ENCODE measurements around the gene SRSF11. TPM values are rescaled to one million over a fixed set of nuclear protein-coding genes. Genes with fewer than 3 reads are reported as not detected.

SRSF11 gene
- total RNA-seq, 2 experiments from 2014 or later = 165 to 245 TPM

- intact Hi-C loops (cut with micrococcal nuclease; ENCODE audit: unreplicated experiment) = loop anchor here (10.0 kb wide), 1 partner anchor 217 kb away; no protein-coding TSS in a partner anchor
- H4K20me1 ChIP-seq (ENCODE audit: insufficient read depth, low read length) = no peaks in the 10 kb centered on the region
These were observed 56.7 kb downstream of the SRSF11 start for GRCh38 chr1:70277875-70278274.

GRCh38 chr1:70278710-70279109 lies 57.5 kb downstream of the SRSF11 start:
- H4K20me1 ChIP-seq (ENCODE audit: insufficient read depth, low read length) = no peaks in the 10 kb centered on the region
- H3K27ac ChIP-seq (ENCODE audit: low read depth, low read length, poor library complexity, severe bottlenecking) = no peak overlapping the region
- H3K9me2 ChIP-seq (ENCODE audit: insufficient read depth, low read length) = no peaks in the 10 kb centered on the region
- no peak overlapping the region for H3K4me2 ChIP-seq (ENCODE audit: low read length)
- TF ChIP-seq EZH2phosphoT487 (IDR thresholded peaks at IDR 0.05; ENCODE audit: borderline replicate concordance, low read depth, low read length) (no peak), CTCF (conservative IDR thresholded peaks at IDR 0.05; ENCODE audit: low read length) (no peak)
- ChIA-PET CTCF (ENCODE audit: unreplicated experiment) (no interaction called here), POLR2A (interaction anchor here (0.7 kb wide), 1 partner anchor 85 kb away, joined by 3 read pairs; no protein-coding TSS in a partner anchor)
- H3K9me3 ChIP-seq (ENCODE audit: low read length) = no peaks in the 10 kb centered on the region
- H3K4me1 ChIP-seq (ENCODE audit: insufficient read depth, low read length, poor library complexity, severe bottlenecking) = peaks cover 11% of the 10 kb centered on the region
- no peak for DNase-seq (ENCODE audit: low spot score)
- H3K4me3 ChIP-seq (ENCODE audit: low read depth, low read length, poor library complexity, severe bottlenecking) = no peak overlapping the region
- BruUV-seq (replicated peaks) = no TSS peak
- H2AFZ ChIP-seq (ENCODE audit: low read length) = no peak overlapping the region
- intact Hi-C loops (cut with micrococcal nuclease; ENCODE audit: unreplicated experiment) = loop anchor here (10.0 kb wide), 1 partner anchor 216 kb away; no protein-coding TSS in a partner anchor
- no peaks in the 10 kb centered on the region for H3K79me2 ChIP-seq (ENCODE audit: insufficient read depth, low read depth, low read length)
- H3K36me3 ChIP-seq (ENCODE audit: insufficient read depth, low read length) = peaks cover 35% of the 10 kb centered on the region

More at GRCh38 chr1:70277875-70278274, 56.7 kb downstream of the SRSF11 start:
- H3K27ac ChIP-seq (ENCODE audit: low read depth, low read length, poor library complexity, severe bottlenecking) = no peak overlapping the region
- H2AFZ ChIP-seq (ENCODE audit: low read length) = no peak overlapping the region
- no peak overlapping the region for H3K4me3 ChIP-seq (ENCODE audit: low read depth, low read length, poor library complexity, severe bottlenecking)
- peaks cover 11% of the 10 kb centered on the region for H3K4me1 ChIP-seq (ENCODE audit: insufficient read depth, low read length, poor library complexity, severe bottlenecking)
- CTCF ChIA-PET (ENCODE audit: unreplicated experiment) = no interaction called here
- H3K4me2 ChIP-seq (ENCODE audit: low read length) = no peak overlapping the region
- H3K36me3 ChIP-seq (ENCODE audit: insufficient read depth, low read length) = peaks cover 38% of the 10 kb centered on the region
- peak; percentile 25 for DNase-seq (ENCODE audit: low spot score)
- POLR2A ChIA-PET = no interaction called here
- no TSS peak for BruUV-seq (replicated peaks)
- H3K79me2 ChIP-seq (ENCODE audit: insufficient read depth, low read depth, low read length) = no peaks in the 10 kb centered on the region
- H3K9me3 ChIP-seq (ENCODE audit: low read length) = no peaks in the 10 kb centered on the region
- TF ChIP-seq CTCF (conservative IDR thresholded peaks at IDR 0.05; ENCODE audit: low read length) = no peak
- no peak for TF ChIP-seq EZH2phosphoT487 (IDR thresholded peaks at IDR 0.05; ENCODE audit: borderline replicate concordance, low read depth, low read length)
- H3K9me2 ChIP-seq (ENCODE audit: insufficient read depth, low read length) = no peaks in the 10 kb centered on the region

DNA sequence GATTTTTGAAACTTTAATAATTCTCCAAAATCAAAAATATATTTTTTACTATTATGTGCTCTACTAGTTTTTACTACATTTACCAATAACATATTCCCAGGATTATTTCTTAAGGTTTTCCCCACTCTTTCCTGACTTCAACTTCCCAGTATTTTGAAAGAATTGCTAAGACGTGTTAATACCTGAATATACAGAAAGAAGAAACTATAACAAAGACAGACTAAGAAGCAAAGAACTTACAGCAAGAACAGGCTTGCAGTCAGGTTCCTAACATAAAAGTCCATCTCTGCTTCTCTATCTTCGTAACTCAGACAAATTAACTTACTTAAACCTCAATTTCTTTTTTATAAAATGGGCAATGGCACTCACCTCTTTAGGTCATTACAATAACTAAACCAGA lies 63.2 kb downstream of the SRSF11 start:
- BruUV-seq (replicated peaks) = no TSS peak
- Histone ChIP-seq H3K36me3 (ENCODE audit: insufficient read depth, low read length) (peaks cover 29% of the 10 kb centered on the region), H3K79me2 (ENCODE audit: insufficient read depth, low read depth, low read length) (0 out of 2 replicates have a peak, but pooled peaks cover 5% of the 10 kb centered on the region), H4K20me1 (ENCODE audit: insufficient read depth, low read length) (no peaks in the 10 kb centered on the region), H3K9me2 (ENCODE audit: insufficient read depth, low read length) (no peaks in the 10 kb centered on the region), H3K27ac (ENCODE audit: low read depth, low read length, poor library complexity, severe bottlenecking) (no peak overlapping the region), H3K9me3 (ENCODE audit: low read length) (no peaks in the 10 kb centered on the region), H3K4me2 (ENCODE audit: low read length) (no peak overlapping the region), H3K4me3 (ENCODE audit: low read depth, low read length, poor library complexity, severe bottlenecking) (no peak overlapping the region), H2AFZ (ENCODE audit: low read length) (no peak overlapping the region), H3K4me1 (ENCODE audit: insufficient read depth, low read length, poor library complexity, severe bottlenecking) (no peaks in the 10 kb centered on the region)
- ChIA-PET CTCF (ENCODE audit: unreplicated experiment) (no interaction called here), POLR2A (interaction anchor here (0.6 to 1.2 kb wide), 5 partner anchors 10 to 164 kb away, joined by 3 read pairs; no protein-coding TSS in a partner anchor)
- DNase-seq (ENCODE audit: low spot score) = no peak
- TF ChIP-seq CTCF (conservative IDR thresholded peaks at IDR 0.05; ENCODE audit: low read length) = no peak
- no peak for TF ChIP-seq EZH2phosphoT487 (IDR thresholded peaks at IDR 0.05; ENCODE audit: borderline replicate concordance, low read depth, low read length)
- intact Hi-C loops (cut with micrococcal nuclease; ENCODE audit: unreplicated experiment) = no loop called here
